K562 (cell line): Measurements from ENCODE around the gene RALA. TPM values are rescaled to one million over a fixed set of nuclear protein-coding genes. Genes with fewer than 3 reads are reported as not detected.
A peak's percentile ranks its signal among the peaks of the same experiment; 100 is the strongest.

Source experiments
- BHLHE40 ChIP-seq: IDR thresholded peaks from 2 replicates; pipeline ENCODE4 v1.6.1; 2011; ENCODE audit warnings: low read length, improper control_type of control experiment
- CEBPZ ChIP-seq: fragments of 150-350 bp; IDR thresholded peaks from 2 replicates; pipeline ENCODE4 v1.6.1; 2014; ENCODE audit warnings: low read depth, mild to moderate bottlenecking, low read length, borderline replicate concordance
- GABPA ChIP-seq: fragments of 200-800 bp; sonication (Bioruptor generic); conservative IDR thresholded peaks from 2 replicates; pipeline ENCODE4 v1.6.1; 2016; ENCODE audit warnings: low read depth, missing genetic modification characterization, missing compliant biosample characterization
- HMBOX1 ChIP-seq: sonication (generic); IDR thresholded peaks from 2 replicates; pipeline ENCODE4 v1.6.1; 2016
- ID3 ChIP-seq, 2 experiments: fragments of 250-450 bp in 1 of 2; fragments of 450-650 bp in 1 of 2; sonication (Bioruptor Pico) in 1 of 2; IDR thresholded peaks; 2 replicates each; pipeline versions ENCODE4 v1.6.1 to v1.8.0; 2016 to 2021; ENCODE audit warnings: mild to moderate bottlenecking in 2 of 2, moderate library complexity in 2 of 2, missing compliant biosample characterization in 1 of 2, missing genetic modification characterization in 1 of 2
- JUND ChIP-seq, 2 experiments: IDR thresholded peaks; 2 replicates in 1 of 2; 3 replicates in 1 of 2; pipeline ENCODE4 v1.6.1; 2011; ENCODE audit warnings: borderline replicate concordance in 2 of 2, low read depth in 2 of 2, low read length in 2 of 2, improper control_type of control experiment in 1 of 2, missing biosample characterization in 1 of 2, missing genetic modification characterization in 1 of 2, missing genetic modification reagents in 1 of 2
- KDM1A ChIP-seq, 2 experiments: fragments of 450-650 bp; IDR thresholded peaks; 2 replicates each; pipeline ENCODE4 v1.6.1; 2016; ENCODE audit warnings: mild to moderate bottlenecking in 2 of 2
- KLF16 ChIP-seq: IDR thresholded peaks from 2 replicates; pipeline ENCODE4 v1.6.1; 2016; ENCODE audit warnings: antibody characterized with exemption
- NCOR1 ChIP-seq: fragments of 450-650 bp; IDR thresholded peaks from 2 replicates; pipeline ENCODE4 v1.6.1; 2016; ENCODE audit warnings: mild to moderate bottlenecking, moderate library complexity
- NFIC ChIP-seq: fragments of 450-650 bp; IDR thresholded peaks from 2 replicates; pipeline ENCODE4 v1.6.1; 2017; ENCODE audit warnings: mild to moderate bottlenecking, inconsistent platforms
- PBX2 ChIP-seq, 2 experiments: IDR thresholded peaks in 1 of 2; conservative IDR thresholded peaks in 1 of 2; 2 replicates each; pipeline ENCODE4 v1.6.1; 2016; ENCODE audit warnings: low read depth in 2 of 2, mild to moderate bottlenecking in 1 of 2, missing compliant biosample characterization in 1 of 2, missing genetic modification characterization in 1 of 2, moderate library complexity in 1 of 2
- RCOR1 ChIP-seq, 2 experiments: IDR thresholded peaks; 2 replicates each; pipeline ENCODE4 v1.6.1; 2012; ENCODE audit warnings: low read depth in 2 of 2, low read length in 2 of 2, borderline replicate concordance in 1 of 2, improper control_type of control experiment in 1 of 2
- ZNF282 ChIP-seq: sonication (generic); formaldehyde crosslinking; IDR thresholded peaks from 2 replicates; pipeline ENCODE4 v1.8.1; 2023; ENCODE audit warnings: missing genetic modification reagents
- ZNF512 ChIP-seq: IDR thresholded peaks from 2 replicates; pipeline ENCODE4 v1.6.1; 2016; ENCODE audit warnings: missing genetic modification characterization, missing compliant biosample characterization
- ZNF551 ChIP-seq: fragments of 250-450 bp; sonication (Bioruptor Pico); IDR thresholded peaks from 2 replicates; pipeline ENCODE4 v1.5.0; 2021; ENCODE audit warnings: mild to moderate bottlenecking, moderate library complexity
- polyA plus RNA-seq, 8 experiments: library from polyadenylated mRNA; depleted of rRNA in 4 of 8; stranded (reverse) in 5 of 8; unstranded in 3 of 8; fragments of >200 nt; fragmentation: Nextera tagmentation in 2 of 8; fragmentation: Illumina TruSeq in 1 of 8; extraction: Ambion mirVana in 2 of 8; extraction: Trizol in 1 of 8; gene quantifications; 2 replicates each; pipeline versions ENCODE4 v1.2.1 to v1.2.3, GENCODE V29; 2011 to 2014; ENCODE audit warnings: inconsistent platforms in 1 of 8, missing spikeins in 1 of 8
- total RNA-seq, 7 experiments: library from RNA; depleted of rRNA in 6 of 7; stranded (reverse); fragments of >200 nt in 6 of 7; fragmentation: Illumina TruSeq in 2 of 7; extraction: Trizol in 2 of 7; gene quantifications; 2 replicates each; pipeline versions ENCODE4 v1.2.1 to v1.2.3, GENCODE V29; 2011 to 2021; ENCODE audit warnings: low replicate concordance in 1 of 7
- TF ChIP-seq, protein P1 (sequence below): sonication (generic); formaldehyde crosslinking; IDR thresholded peaks from 2 replicates; pipeline ENCODE4 v1.8.0; 2022; ENCODE audit warnings: missing genetic modification reagents, mild to moderate bottlenecking, moderate library complexity, borderline replicate concordance

The RALA gene
- total and polyA plus RNA-seq, 9 of the 15 experiments (the other 6 are each of a cell fraction or from before 2014, with no cell fraction given): 7.2 to 28.0 (median 25.7) TPM

- TF ChIP-seq, protein P1, sequence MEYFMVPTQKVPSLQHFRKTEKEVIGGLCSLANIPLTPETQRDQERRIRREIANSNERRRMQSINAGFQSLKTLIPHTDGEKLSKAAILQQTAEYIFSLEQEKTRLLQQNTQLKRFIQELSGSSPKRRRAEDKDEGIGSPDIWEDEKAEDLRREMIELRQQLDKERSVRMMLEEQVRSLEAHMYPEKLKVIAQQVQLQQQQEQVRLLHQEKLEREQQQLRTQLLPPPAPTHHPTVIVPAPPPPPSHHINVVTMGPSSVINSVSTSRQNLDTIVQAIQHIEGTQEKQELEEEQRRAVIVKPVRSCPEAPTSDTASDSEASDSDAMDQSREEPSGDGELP: peak; percentile 74
- peak; percentile 72 for TF ChIP-seq KDM1A (IDR thresholded peaks at IDR 0.05)
- 0 out of 2 replicates have a peak, but pooled peaks have one; percentile 11 for TF ChIP-seq JUND (IDR thresholded peaks at IDR 0.05; ENCODE audit: borderline replicate concordance, low read depth, low read length)
- no peak for TF ChIP-seq JUND (tag; IDR thresholded peaks at IDR 0.05; ENCODE audit: borderline replicate concordance, low read depth, low read length)
- no peak for TF ChIP-seq ZNF512 (tag)
- no peak for TF ChIP-seq ZNF551 (CRISPR knock-in tag)
- TF ChIP-seq KLF16: peak; percentile 35; the same call in 1 of the 2 replicates
- peak; percentile 56; the same call in 1 of the 2 replicates for TF ChIP-seq NCOR1
- TF ChIP-seq BHLHE40: peak; percentile 81
- peak; percentile 73 for TF ChIP-seq HMBOX1
- peak; percentile 88 for TF ChIP-seq NFIC
- no peak for TF ChIP-seq PBX2 (CRISPR knock-in tag; IDR thresholded peaks at IDR 0.05; ENCODE audit: low read depth)
- TF ChIP-seq PBX2 (tag; conservative IDR thresholded peaks at IDR 0.05; ENCODE audit: low read depth): peak; percentile 61
- TF ChIP-seq ID3 (CRISPR knock-in tag; IDR thresholded peaks at IDR 0.05): no peak
- TF ChIP-seq ID3 (tag; IDR thresholded peaks at IDR 0.05): peak; percentile 65; the same call in 1 of the 2 replicates
- TF ChIP-seq CEBPZ: no peak
- TF ChIP-seq RCOR1 (IDR thresholded peaks at IDR 0.05; ENCODE audit: borderline replicate concordance in 1 of 2, low read depth in 2 of 2, low read length in 2 of 2): peak in 1 of 2 experiments; percentile 88; a peak in 2 of 4 replicates
- TF ChIP-seq GABPA: peak; percentile 42; the same call in 1 of the 2 replicates
- TF ChIP-seq ZNF282 (CRISPR knock-in tag): no peak
These were observed 112.5 kb downstream of the RALA start (continued) for GRCh38 chr7:39735903-39736302.
